ENCODE data around the gene ABHD12.

- TF ChIP-seq, protein P1, sequence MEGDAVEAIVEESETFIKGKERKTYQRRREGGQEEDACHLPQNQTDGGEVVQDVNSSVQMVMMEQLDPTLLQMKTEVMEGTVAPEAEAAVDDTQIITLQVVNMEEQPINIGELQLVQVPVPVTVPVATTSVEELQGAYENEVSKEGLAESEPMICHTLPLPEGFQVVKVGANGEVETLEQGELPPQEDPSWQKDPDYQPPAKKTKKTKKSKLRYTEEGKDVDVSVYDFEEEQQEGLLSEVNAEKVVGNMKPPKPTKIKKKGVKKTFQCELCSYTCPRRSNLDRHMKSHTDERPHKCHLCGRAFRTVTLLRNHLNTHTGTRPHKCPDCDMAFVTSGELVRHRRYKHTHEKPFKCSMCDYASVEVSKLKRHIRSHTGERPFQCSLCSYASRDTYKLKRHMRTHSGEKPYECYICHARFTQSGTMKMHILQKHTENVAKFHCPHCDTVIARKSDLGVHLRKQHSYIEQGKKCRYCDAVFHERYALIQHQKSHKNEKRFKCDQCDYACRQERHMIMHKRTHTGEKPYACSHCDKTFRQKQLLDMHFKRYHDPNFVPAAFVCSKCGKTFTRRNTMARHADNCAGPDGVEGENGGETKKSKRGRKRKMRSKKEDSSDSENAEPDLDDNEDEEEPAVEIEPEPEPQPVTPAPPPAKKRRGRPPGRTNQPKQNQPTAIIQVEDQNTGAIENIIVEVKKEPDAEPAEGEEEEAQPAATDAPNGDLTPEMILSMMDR (IDR thresholded peaks at IDR 0.05), result no peak
- TF ChIP-seq POLR2A (IDR thresholded peaks at IDR 0.05), result no peak
- TF ChIP-seq POLR2AphosphoS5 (IDR thresholded peaks at IDR 0.05), result no peak
Observed at GRCh38 chr20:25272223-25273000, 118.2 kb downstream of the ABHD12 start.
